Transverse colon (tissue), 4 donors: ENCODE measurements around the gene CARMIL1. TPM values are rescaled to one million over a fixed set of nuclear protein-coding genes. Genes with fewer than 3 reads are reported as not detected.
"Not testable (repeated sequence)": the region's sequence is repeated elsewhere in the genome, so short reads cannot be mapped to it uniquely, and the experiment has no call there.

Experiments
- DNase-seq: peaks from one replicate; pipeline ENCODE4 v3.0.0-alpha.2; 2019
- H3K27ac ChIP-seq, 4 donors: fragments of 200-600 bp; sonication (generic); 2 replicates each; pipeline ENCODE4 v1.5.1; 2016 to 2018; ENCODE audit warnings: inconsistent platforms in 4 of 4
- H3K27me3 ChIP-seq: fragments of 200-600 bp; sonication (generic); 2 replicates; pipeline ENCODE4 v1.5.1; 2017; ENCODE audit warnings: inconsistent platforms
- H3K36me3 ChIP-seq, 4 donors: fragments of 200-600 bp; sonication (generic); 2 replicates each; pipeline ENCODE4 v1.5.1; 2017 to 2019; ENCODE audit warnings: inconsistent platforms in 4 of 4
- H3K4me1 ChIP-seq, 4 donors: fragments of 200-600 bp; sonication (generic); 2 replicates each; pipeline ENCODE4 v1.5.1; 2017 to 2020; ENCODE audit warnings: inconsistent platforms in 4 of 4
- H3K4me3 ChIP-seq, 4 donors: fragments of 200-600 bp; sonication (generic); 1 replicate in 1 of 4; 2 replicates in 3 of 4; pipeline versions ENCODE4 v1.5.1 to v1.6.1; 2017 to 2019; ENCODE audit warnings: inconsistent platforms in 4 of 4
- H3K9me3 ChIP-seq, 2 donors: fragments of 200-600 bp; sonication (generic); 2 replicates each; pipeline ENCODE4 v1.5.1; 2017 to 2019; ENCODE audit warnings: inconsistent platforms in 2 of 2
- CTCF ChIP-seq, 5 experiments: fragments of 200-600 bp in 3 of 5; fragments of 450-650 bp in 2 of 5; sonication (generic) in 3 of 5; IDR thresholded peaks; 1 replicate in 2 of 5; 2 replicates in 3 of 5; pipeline ENCODE4 v1.5.1; 2016 to 2017; ENCODE audit warnings: antibody characterized with exemption in 5 of 5, inconsistent platforms in 3 of 5, mild to moderate bottlenecking in 2 of 5, moderate library complexity in 1 of 5
- EP300 ChIP-seq: sonication (generic); formaldehyde crosslinking; IDR thresholded peaks from one replicate; pipeline ENCODE4 v1.6.1; 2017; ENCODE audit warnings: antibody characterized with exemption, low read depth
- POLR2A ChIP-seq: fragments of 450-650 bp; IDR thresholded peaks from one replicate; pipeline ENCODE4 v1.6.1; 2016; ENCODE audit warnings: antibody characterized with exemption, mild to moderate bottlenecking, moderate library complexity
- POLR2AphosphoS5 ChIP-seq, 3 donors: sonication (generic); formaldehyde crosslinking; IDR thresholded peaks; one replicate each; pipeline ENCODE4 v1.6.1; 2016; ENCODE audit warnings: antibody characterized with exemption in 3 of 3
- WGBS, 2 donors: methylation state at CpG; one replicate each; pipeline ENCODE4 v1.1.5; 2018; ENCODE audit warnings: low coverage in 1 of 2; 5-methylcytosine and 5-hydroxymethylcytosine counted together
- in situ Hi-C, 4 donors: fragments of 200-750 bp; cut with MboI; loops; one replicate each; pipeline versions ENCODE4 v1.15.0 to v1.15.1; 2017; ENCODE audit warnings: low sequenced_read_pairs in 3 of 4, low pct_ligation_motif_present in 1 of 4, low pct_unique_long_range_greater_than_20kb in 1 of 4
- intact Hi-C: fragments of 100-400 bp; cut with DNase I; formaldehyde crosslinking; loops from one replicate; pipeline ENCODE4 v1.15.1; 2023; ENCODE audit warnings: low total_unique reads
- total RNA-seq, 4 donors: library from RNA; depleted of rRNA; stranded (reverse); fragments of >200 nt; gene quantifications; one replicate each; pipeline ENCODE4 v1.1.0, GENCODE V29; 2016

CARMIL1 gene
- total RNA-seq, 4 donors from 2014 or later = 25.1 to 93.5 (median 61.0) TPM

- intact Hi-C loops = no loop called here
- no peak for DNase-seq
- Histone ChIP-seq H3K27ac (peak overlapping the region in 1 of 4 donors; percentile 8), H3K27me3 (no peaks in the 10 kb centered on the region), H3K9me3 (no peaks in the 10 kb centered on the region), H3K36me3 (no peaks in the 10 kb centered on the region), H3K4me1 (no peaks in the 10 kb centered on the region), H3K4me3 (no peak overlapping the region)
- no peak for TF ChIP-seq CTCF (IDR thresholded peaks at IDR 0.05)
- no peak for TF ChIP-seq EP300
- no peak for TF ChIP-seq POLR2AphosphoS5 (IDR thresholded peaks at IDR 0.05)
- no peak for TF ChIP-seq POLR2A
- WGBS, 2 donors = 45% methylated on average over 1 of the region's 1 CpG; no CpG with 5 or more reads in 1 of the 2 donors
- in situ Hi-C loops = no loop called here
These were observed 101.9 kb downstream of the CARMIL1 start for GRCh38 chr6:25381077-25381476.

GRCh38 chr6:25382476-25382875 is 103.3 kb downstream of the CARMIL1 start:
- WGBS, 2 donors = 80 to 97% methylated on average over 5 to 8 of the region's 8 CpGs
- H3K36me3 ChIP-seq, H3K27me3 ChIP-seq, in situ Hi-C loops, H3K27ac ChIP-seq, H3K4me1 ChIP-seq, DNase-seq, H3K4me3 ChIP-seq, H3K9me3 ChIP-seq, intact Hi-C loops: not testable (repeated sequence)

GRCh38 chr6:25384234-25384633 is 105.1 kb downstream of the CARMIL1 start:
- Histone ChIP-seq H3K27me3 (no peaks in the 10 kb centered on the region), H3K9me3 (no peaks in the 10 kb centered on the region), H3K4me1 (no peaks in the 10 kb centered on the region), H3K4me3 (no peak overlapping the region), H3K27ac (no peak overlapping the region), H3K36me3 (no peaks in the 10 kb centered on the region)
- in situ Hi-C loops (no loop called here), intact Hi-C loops (no loop called here)
- 83% methylated on average over 7 of the region's 7 CpGs; no CpG with 5 or more reads in 1 of the 2 donors for WGBS, 2 donors
- no peak for TF ChIP-seq POLR2AphosphoS5 (IDR thresholded peaks at IDR 0.05)
- no peak for TF ChIP-seq CTCF (IDR thresholded peaks at IDR 0.05)
- TF ChIP-seq EP300 = no peak
- TF ChIP-seq POLR2A = no peak
- DNase-seq = no peak

- Histone ChIP-seq H3K27me3 (no peaks in the 10 kb centered on the region), H3K27ac (no peak overlapping the region), H3K36me3 (no peaks in the 10 kb centered on the region), H3K4me1 (no peaks in the 10 kb centered on the region), H3K4me3 (no peak overlapping the region), H3K9me3 (no peaks in the 10 kb centered on the region)
- DNase-seq = no peak
- in situ Hi-C loops = no loop called here
- intact Hi-C loops = no loop called here
- no peak for TF ChIP-seq POLR2A
- no peak for TF ChIP-seq POLR2AphosphoS5 (IDR thresholded peaks at IDR 0.05)
- no peak for TF ChIP-seq EP300
- no peak for TF ChIP-seq CTCF (IDR thresholded peaks at IDR 0.05)
- 80 to 83% methylated on average over 5 of the region's 5 CpGs for WGBS, 2 donors
These were observed 105.8 kb downstream of the CARMIL1 start for GRCh38 chr6:25384967-25385366.

- intact Hi-C loops (no loop called here), in situ Hi-C loops (no loop called here)
- Histone ChIP-seq H3K27me3 (no peaks in the 10 kb centered on the region), H3K36me3 (no peaks in the 10 kb centered on the region), H3K9me3 (no peaks in the 10 kb centered on the region), H3K4me1 (no peaks in the 10 kb centered on the region), H3K4me3 (no peak overlapping the region), H3K27ac (no peak overlapping the region)
- TF ChIP-seq POLR2AphosphoS5 (IDR thresholded peaks at IDR 0.05) = no peak
- no peak for TF ChIP-seq EP300
- TF ChIP-seq CTCF (IDR thresholded peaks at IDR 0.05) = no peak
- no peak for TF ChIP-seq POLR2A
- WGBS, 2 donors = 78 to 86% methylated on average over 2 of the region's 2 CpGs
- no peak for DNase-seq
These were observed 108.3 kb downstream of the CARMIL1 start for GRCh38 chr6:25387483-25387882.
